Measurements from ENCODE around the gene EIF2B1. TPM values are rescaled to one million over a fixed set of nuclear protein-coding genes. Genes with fewer than 3 reads are reported as not detected.

The EIF2B1 gene
- 10 to 100 TPM; 25.2 to 32.2 TPM for polyA plus RNA-seq

GRCh38 chr12:123633379-123634141 lies at the start of gene EIF2B1, which contains the start of gene GTF2H3:
Gene EIF2B1, minus strand, starts transcription at chr12:123633686. Its CDS starts 129 bp downstream, at chr12:123633557.
Gene GTF2H3, plus strand, starts transcription at chr12:123633829. Its CDS starts 31 bp downstream, at chr12:123633860.
- no peaks in the 10 kb centered on the region for H3K27me3 ChIP-seq (ENCODE audit: control insufficient read depth in 1 of 2, insufficient read depth in 2 of 2, low read length in 2 of 2)
- no peaks in the 10 kb centered on the region for H3K9me3 ChIP-seq (ENCODE audit: control insufficient read depth in 2 of 2, insufficient read depth in 1 of 2, low read depth in 1 of 2, low read length in 1 of 2)
- H3K4me3 ChIP-seq (ENCODE audit: low read depth in 1 of 2, low read length in 2 of 2) = peak within 1 kb of the TSS; percentile 81 to 92
- H3K27ac ChIP-seq (ENCODE audit: low read depth in 2 of 2, low read length in 1 of 2) = peak within 1 kb of the TSS; percentile 74 to 78
- H3K36me3 ChIP-seq (ENCODE audit: control insufficient read depth in 2 of 2, insufficient read depth in 2 of 2, low read length in 1 of 2) = peaks cover 6 to 8% of the 10 kb centered on the region in 2 donors
- peaks cover 0 to 2% of the 10 kb centered on the region in 2 donors for H3K4me1 ChIP-seq (ENCODE audit: control insufficient read depth in 2 of 2, insufficient read depth in 2 of 2, low read length in 1 of 2)
- 0% methylated on average over 52 of the region's 52 CpGs for WGBS, 2 donors

DNA sequence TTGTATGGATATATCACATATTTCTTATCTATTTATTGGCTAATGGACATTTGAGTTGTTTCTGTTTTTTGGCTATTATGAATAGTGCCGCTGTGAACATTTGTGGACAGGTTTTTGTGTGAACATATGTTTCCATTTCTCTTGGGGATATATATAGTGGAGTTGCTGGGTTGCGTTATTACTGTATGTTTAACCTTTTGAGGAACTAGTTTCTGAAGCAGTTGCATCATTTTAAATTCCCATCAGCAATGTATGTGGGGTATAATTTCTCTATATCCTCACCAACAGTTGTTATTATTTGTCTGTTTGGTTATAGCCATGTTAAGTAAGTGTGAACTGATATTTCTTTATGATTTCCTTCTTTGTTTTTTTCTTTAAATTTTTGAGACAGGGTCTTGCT lies 48.1 kb upstream of the EIF2B1 start:
- 88% methylated on average over 2 of the region's 2 CpGs for WGBS, 2 donors
- peaks cover under 1 to 3% of the 10 kb centered on the region in 2 donors for H3K36me3 ChIP-seq (ENCODE audit: control insufficient read depth in 2 of 2, insufficient read depth in 2 of 2, low read length in 1 of 2)
- H3K27me3 ChIP-seq (ENCODE audit: control insufficient read depth in 1 of 2, insufficient read depth in 2 of 2, low read length in 2 of 2) = no peaks in the 10 kb centered on the region
- no peak overlapping the region for H3K4me3 ChIP-seq (ENCODE audit: low read depth in 1 of 2, low read length in 2 of 2)
- H3K9me3 ChIP-seq (ENCODE audit: control insufficient read depth in 2 of 2, insufficient read depth in 1 of 2, low read depth in 1 of 2, low read length in 1 of 2) = no peaks in the 10 kb centered on the region
- H3K27ac ChIP-seq (ENCODE audit: low read depth in 2 of 2, low read length in 1 of 2) = no peak overlapping the region
- no peaks in the 10 kb centered on the region for H3K4me1 ChIP-seq (ENCODE audit: control insufficient read depth in 2 of 2, insufficient read depth in 2 of 2, low read length in 1 of 2)

GRCh38 chr12:123678981-123679380 lies 45.5 kb upstream of the EIF2B1 start:
- Histone ChIP-seq H3K36me3 (ENCODE audit: control insufficient read depth in 2 of 2, insufficient read depth in 2 of 2, low read length in 1 of 2) (peaks cover 4 to 6% of the 10 kb centered on the region in 2 donors), H3K27ac (ENCODE audit: low read depth in 2 of 2, low read length in 1 of 2) (no peak overlapping the region), H3K27me3 (ENCODE audit: control insufficient read depth in 1 of 2, insufficient read depth in 2 of 2, low read length in 2 of 2) (no peaks in the 10 kb centered on the region), H3K4me1 (ENCODE audit: control insufficient read depth in 2 of 2, insufficient read depth in 2 of 2, low read length in 1 of 2) (no peaks in the 10 kb centered on the region), H3K9me3 (ENCODE audit: control insufficient read depth in 2 of 2, insufficient read depth in 1 of 2, low read depth in 1 of 2, low read length in 1 of 2) (no peaks in the 10 kb centered on the region), H3K4me3 (ENCODE audit: low read depth in 1 of 2, low read length in 2 of 2) (no peak overlapping the region)
- 95 to 98% methylated on average over 10 of the region's 10 CpGs for WGBS, 2 donors

DNA sequence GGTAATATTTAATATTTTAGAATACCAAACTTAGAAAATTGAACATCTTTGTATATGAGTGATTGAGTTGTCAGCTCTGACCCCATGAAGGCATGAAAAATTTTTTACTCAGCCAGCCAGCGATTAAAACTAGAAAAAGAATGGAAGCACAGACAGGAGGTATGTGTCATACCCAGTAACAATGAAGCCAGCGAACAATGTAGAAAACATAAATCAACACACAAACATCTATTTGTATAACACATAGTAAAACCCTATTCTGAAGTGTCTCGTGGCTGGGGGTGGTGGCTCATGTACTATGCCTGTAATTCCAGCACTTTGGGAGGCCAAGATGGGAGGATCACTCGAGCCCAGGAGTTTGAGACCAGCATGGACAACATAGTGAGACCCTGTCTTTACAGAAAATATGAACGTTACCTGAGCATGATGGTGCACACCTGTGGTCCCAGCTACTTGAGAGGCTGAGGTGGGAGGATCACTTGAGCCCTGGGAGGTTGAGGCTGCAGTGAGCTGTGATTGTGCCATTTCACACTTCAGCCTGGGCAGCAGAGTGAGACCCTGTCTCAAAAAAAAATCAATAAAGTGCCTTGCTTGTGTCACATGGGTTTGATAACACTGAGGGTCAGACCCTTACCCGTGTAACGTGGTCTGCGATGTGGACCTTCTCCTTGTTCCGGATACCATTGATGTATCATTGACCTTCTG lies 43.3 kb upstream of the EIF2B1 start:
- Histone ChIP-seq H3K9me3 (ENCODE audit: control insufficient read depth in 2 of 2, insufficient read depth in 1 of 2, low read depth in 1 of 2, low read length in 1 of 2) (no peaks in the 10 kb centered on the region), H3K4me3 (ENCODE audit: low read depth in 1 of 2, low read length in 2 of 2) (no peak overlapping the region), H3K27ac (ENCODE audit: low read depth in 2 of 2, low read length in 1 of 2) (no peak overlapping the region), H3K36me3 (ENCODE audit: control insufficient read depth in 2 of 2, insufficient read depth in 2 of 2, low read length in 1 of 2) (peaks cover 4 to 6% of the 10 kb centered on the region in 2 donors), H3K4me1 (ENCODE audit: control insufficient read depth in 2 of 2, insufficient read depth in 2 of 2, low read length in 1 of 2) (peaks cover 0 to 3% of the 10 kb centered on the region in 2 donors), H3K27me3 (ENCODE audit: control insufficient read depth in 1 of 2, insufficient read depth in 2 of 2, low read length in 2 of 2) (no peaks in the 10 kb centered on the region)
- WGBS, 2 donors = 91 to 93% methylated on average over 9 of the region's 9 CpGs

GRCh38 chr12:123675436-123675835 lies 42.0 kb upstream of the EIF2B1 start:
- Histone ChIP-seq H3K27ac (ENCODE audit: low read depth in 2 of 2, low read length in 1 of 2) (no peak overlapping the region), H3K4me3 (ENCODE audit: low read depth in 1 of 2, low read length in 2 of 2) (no peak overlapping the region), H3K9me3 (ENCODE audit: control insufficient read depth in 2 of 2, insufficient read depth in 1 of 2, low read depth in 1 of 2, low read length in 1 of 2) (no peaks in the 10 kb centered on the region), H3K27me3 (ENCODE audit: control insufficient read depth in 1 of 2, insufficient read depth in 2 of 2, low read length in 2 of 2) (no peaks in the 10 kb centered on the region), H3K4me1 (ENCODE audit: control insufficient read depth in 2 of 2, insufficient read depth in 2 of 2, low read length in 1 of 2) (peaks cover 0 to 3% of the 10 kb centered on the region in 2 donors), H3K36me3 (ENCODE audit: control insufficient read depth in 2 of 2, insufficient read depth in 2 of 2, low read length in 1 of 2) (peaks cover 4 to 6% of the 10 kb centered on the region in 2 donors)
- 100% methylated on average over 1 of the region's 1 CpG for WGBS, 2 donors

DNA sequence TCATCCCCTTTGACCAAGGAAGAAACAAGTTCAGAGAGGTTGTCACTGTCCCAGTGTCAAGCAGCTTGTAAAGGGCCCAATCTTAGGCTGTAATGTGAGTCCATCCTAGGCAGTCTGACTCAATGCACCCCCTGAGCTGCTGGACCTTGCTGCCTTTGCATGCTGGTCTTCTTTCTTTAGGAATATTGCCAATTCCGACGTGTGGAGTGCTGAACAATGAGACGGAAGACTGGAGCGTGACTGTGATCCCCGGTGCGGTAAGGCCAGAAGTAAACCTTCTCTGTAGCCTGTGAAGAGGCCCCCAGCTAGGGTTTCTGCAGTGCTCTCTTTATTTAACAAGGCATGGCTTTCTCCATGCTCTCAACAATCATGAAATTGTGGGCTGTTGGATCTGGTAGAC lies 38.4 kb upstream of the EIF2B1 start:
- H3K27me3 ChIP-seq (ENCODE audit: control insufficient read depth in 1 of 2, insufficient read depth in 2 of 2, low read length in 2 of 2) = no peaks in the 10 kb centered on the region
- no peaks in the 10 kb centered on the region for H3K9me3 ChIP-seq (ENCODE audit: control insufficient read depth in 2 of 2, insufficient read depth in 1 of 2, low read depth in 1 of 2, low read length in 1 of 2)
- H3K36me3 ChIP-seq (ENCODE audit: control insufficient read depth in 2 of 2, insufficient read depth in 2 of 2, low read length in 1 of 2) = peaks cover 4 to 6% of the 10 kb centered on the region in 2 donors
- no peak overlapping the region for H3K27ac ChIP-seq (ENCODE audit: low read depth in 2 of 2, low read length in 1 of 2)
- H3K4me3 ChIP-seq (ENCODE audit: low read depth in 1 of 2, low read length in 2 of 2) = peak overlapping the region in 1 of 2 donors; percentile 94
- WGBS, 2 donors = 44 to 53% methylated on average over 6 of the region's 6 CpGs
- peaks cover 0 to 3% of the 10 kb centered on the region in 2 donors for H3K4me1 ChIP-seq (ENCODE audit: control insufficient read depth in 2 of 2, insufficient read depth in 2 of 2, low read length in 1 of 2)

DNA sequence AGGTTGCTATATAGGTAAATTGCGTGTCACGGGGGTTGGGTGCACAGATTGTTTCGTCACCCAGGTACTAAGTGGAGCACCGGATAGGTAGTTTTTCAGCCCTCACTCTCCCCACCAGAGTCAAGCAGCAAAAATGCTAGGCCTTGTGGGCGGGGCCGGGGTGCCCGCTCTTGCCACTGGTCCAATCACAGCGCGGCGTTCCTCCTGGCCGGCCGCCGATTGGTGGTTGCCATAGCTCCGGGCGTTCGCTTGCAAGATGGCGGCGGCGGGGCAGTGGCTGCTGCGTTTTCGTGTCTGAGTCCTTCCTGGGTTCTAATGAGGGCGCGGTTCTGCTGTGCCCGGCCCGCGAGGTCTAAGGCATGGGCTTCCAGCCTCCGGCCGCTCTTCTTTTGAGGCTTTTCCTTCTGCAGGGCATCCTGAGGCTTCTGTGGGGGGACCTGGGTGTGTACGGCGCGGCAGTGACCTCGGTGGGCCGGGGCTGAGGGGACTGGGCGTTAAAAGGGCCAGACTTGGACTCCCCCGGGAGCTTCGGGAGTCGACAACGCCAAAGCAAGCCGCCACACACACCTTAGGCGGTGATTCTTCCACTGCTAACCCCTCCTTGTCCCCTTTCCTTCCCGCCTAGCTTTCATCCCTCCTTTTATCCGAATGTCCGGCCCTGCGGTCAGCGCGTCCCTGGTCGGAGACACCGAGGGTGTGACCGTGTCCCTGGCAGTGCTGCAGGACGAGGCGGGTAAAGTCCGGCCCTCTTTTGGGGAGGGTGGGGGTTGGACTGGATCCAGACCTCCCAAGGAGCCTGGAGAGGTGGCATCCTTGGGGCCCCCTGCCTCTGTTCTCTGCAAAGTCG lies 37.6 kb upstream of the EIF2B1 start, which contains the start of gene TCTN2:
TSS of gene TCTN2 (plus strand) at position 232 of the 847 bp plus-strand sequence. CDS start at position 360, 128 bp downstream.
- Histone ChIP-seq H3K9me3 (ENCODE audit: control insufficient read depth in 2 of 2, insufficient read depth in 1 of 2, low read depth in 1 of 2, low read length in 1 of 2) (no peaks in the 10 kb centered on the region), H3K36me3 (ENCODE audit: control insufficient read depth in 2 of 2, insufficient read depth in 2 of 2, low read length in 1 of 2) (peaks cover 0 to 6% of the 10 kb centered on the region in 2 donors), H3K4me3 (ENCODE audit: low read depth in 1 of 2, low read length in 2 of 2) (peak within 1 kb of the TSS; percentile 70 to 94), H3K27ac (ENCODE audit: low read depth in 2 of 2, low read length in 1 of 2) (peak within 1 kb of the TSS in 1 of 2 donors; percentile 41), H3K4me1 (ENCODE audit: control insufficient read depth in 2 of 2, insufficient read depth in 2 of 2, low read length in 1 of 2) (peaks cover 0 to 3% of the 10 kb centered on the region in 2 donors), H3K27me3 (ENCODE audit: control insufficient read depth in 1 of 2, insufficient read depth in 2 of 2, low read length in 2 of 2) (no peaks in the 10 kb centered on the region)
- WGBS, 2 donors = 1 to 2% methylated on average over 52 to 53 of the region's 53 CpGs

GRCh38 chr12:123667771-123668170 lies 34.3 kb upstream of the EIF2B1 start:
- Histone ChIP-seq H3K27ac (ENCODE audit: low read depth in 2 of 2, low read length in 1 of 2) (no peak overlapping the region), H3K9me3 (ENCODE audit: control insufficient read depth in 2 of 2, insufficient read depth in 1 of 2, low read depth in 1 of 2, low read length in 1 of 2) (no peaks in the 10 kb centered on the region), H3K4me1 (ENCODE audit: control insufficient read depth in 2 of 2, insufficient read depth in 2 of 2, low read length in 1 of 2) (peaks cover 0 to 3% of the 10 kb centered on the region in 2 donors), H3K27me3 (ENCODE audit: control insufficient read depth in 1 of 2, insufficient read depth in 2 of 2, low read length in 2 of 2) (no peaks in the 10 kb centered on the region), H3K36me3 (ENCODE audit: control insufficient read depth in 2 of 2, insufficient read depth in 2 of 2, low read length in 1 of 2) (no peaks in the 10 kb centered on the region), H3K4me3 (ENCODE audit: low read depth in 1 of 2, low read length in 2 of 2) (no peak overlapping the region)
- WGBS, 2 donors = 50 to 73% methylated on average over 8 of the region's 8 CpGs
